H1 (cell line): ENCODE measurements around the gene KIF21A. TPM values are rescaled to one million over a fixed set of nuclear protein-coding genes. Genes with fewer than 3 reads are reported as not detected.

Experiments
- CBX5 ChIP-seq: fragments of 300-800, 300-1000 bp; sonication (generic); IDR thresholded peaks from 2 replicates; pipeline ENCODE4 v1.7.1; 2016; ENCODE audit warnings: antibody characterized with exemption, low read length, low read depth
- CHD1 ChIP-seq: IDR thresholded peaks from 2 replicates; pipeline ENCODE4 v1.6.1; 2012; ENCODE audit warnings: low read depth, low read length, improper control_type of control experiment
- EGR1 ChIP-seq: IDR thresholded peaks from 2 replicates; pipeline ENCODE4 v1.6.1; 2011; ENCODE audit warnings: low read depth, low read length, borderline replicate concordance
- GTF2F1 ChIP-seq: IDR thresholded peaks from 2 replicates; pipeline ENCODE4 v1.6.1; 2012; ENCODE audit warnings: low read depth, low read length, improper control_type of control experiment, borderline replicate concordance
- RNF2 ChIP-seq: fragments of 200-900, 300-1000 bp; sonication (generic); IDR thresholded peaks from 2 replicates; pipeline ENCODE4 v1.7.1; 2016; ENCODE audit warnings: borderline replicate concordance, low read depth, mild to moderate bottlenecking, antibody characterized with exemption, low read length; ENCODE audit not compliant: poor library complexity, severe bottlenecking; ENCODE audit errors: missing control alignments
- polyA plus RNA-seq, 7 experiments: library from polyadenylated mRNA; depleted of rRNA in 3 of 7; stranded (reverse) in 5 of 7; unstranded in 2 of 7; fragments of >200 nt in 5 of 7; fragments of 200-250 nt in 2 of 7; gene quantifications; 1 replicate in 5 of 7; 2 replicates in 1 of 7; 4 replicates in 1 of 7; pipeline versions ENCODE4 v1.2.1 to v1.2.3, GENCODE V29; 2011 to 2013; ENCODE audit warnings: missing spikeins in 2 of 7, mixed read lengths in 2 of 7
- total RNA-seq: library from RNA; stranded (reverse); fragmentation: NEBNext Ultra II Directional; extraction: Animal tissue kit (Norgen Biotek cat#: 25700); gene quantifications from 2 replicates; pipeline ENCODE4 v1.2.1, GENCODE V29; 2021

Gene KIF21A
- total and polyA plus RNA-seq, 2 of the 8 experiments (the other 6 are each of a cell fraction or from before 2014, with no cell fraction given) = 10.0 to 26.0 TPM

- TF ChIP-seq EGR1 (no peak), GTF2F1 (no peak), CBX5 (no peak), RNF2 (no peak), CHD1 (no peak)
- TF ChIP-seq, all 59 proteins: peak for 0
These were observed 62.8 kb downstream of the KIF21A start (continued) for GRCh38 chr12:39380090-39380489.
